Neural cell (in vitro differentiated cells): Measurements from ENCODE around the gene DAZAP1. TPM values are rescaled to one million over a fixed set of nuclear protein-coding genes. Genes with fewer than 3 reads are reported as not detected.

ENCODE experiments used
- H2AFZ ChIP-seq: fragments of 200-600, 300-800 bp; sonication (generic), shearing (Covaris generic); 2 replicates; pipeline ENCODE4 v1.6.0; 2014; ENCODE audit warnings: low read depth, mild to moderate bottlenecking, antibody characterized with exemption, low read length, moderate library complexity
- H3F3A ChIP-seq: fragments of 200-600 bp; shearing (Covaris generic); 2 replicates; pipeline ENCODE4 v1.6.1; 2016; ENCODE audit warnings: mild to moderate bottlenecking, moderate library complexity, mixed read lengths, antibody characterized with exemption, low read length; ENCODE audit not compliant: insufficient read depth, poor library complexity, severe bottlenecking
- H3K27ac ChIP-seq: fragments of 200-600, 300-800 bp; sonication (generic), shearing (Covaris generic); 2 replicates; pipeline ENCODE4 v1.5.1; 2014; ENCODE audit warnings: mild to moderate bottlenecking, low read length, moderate library complexity
- H3K27me3 ChIP-seq: fragments of 300-800, 200-600 bp; sonication (generic), shearing (Covaris generic); 2 replicates; pipeline ENCODE4 v1.6.0; 2014; ENCODE audit warnings: mild to moderate bottlenecking, low read depth, low read length, moderate library complexity; ENCODE audit not compliant: insufficient read depth
- H3K36me3 ChIP-seq: fragments of 300-800, 200-600 bp; sonication (generic), shearing (Covaris generic); 2 replicates; pipeline ENCODE4 v1.5.1; 2014; ENCODE audit warnings: mild to moderate bottlenecking, antibody characterized with exemption, low read length, moderate library complexity; ENCODE audit not compliant: insufficient read depth
- H3K4me2 ChIP-seq: fragments of 300-800, 200-600 bp; sonication (generic), shearing (Covaris generic); 2 replicates; pipeline ENCODE4 v1.6.0; 2014; ENCODE audit warnings: mild to moderate bottlenecking, low read length
- H3K4me3 ChIP-seq: fragments of 300-800, 200-600 bp; sonication (generic), shearing (Covaris generic); 2 replicates; pipeline ENCODE4 v1.5.1; 2014; ENCODE audit warnings: mild to moderate bottlenecking, low read length, moderate library complexity
- H3K79me2 ChIP-seq: fragments of 200-600 bp; shearing (Covaris generic); replicated peaks from 2 replicates; pipeline ENCODE4 v1.6.0; 2014; ENCODE audit warnings: mild to moderate bottlenecking, low read length, moderate library complexity; ENCODE audit not compliant: insufficient read depth
- H3K9ac ChIP-seq: fragments of 300-800, 200-600 bp; sonication (generic), shearing (Covaris generic); 2 replicates; pipeline ENCODE4 v1.6.1; 2016; ENCODE audit warnings: mild to moderate bottlenecking, low read length, mixed read lengths
- H3K9me2 ChIP-seq: fragments of 200-600 bp; shearing (Covaris generic); 2 replicates; pipeline ENCODE4 v1.6.1; 2016; ENCODE audit warnings: mild to moderate bottlenecking, low read length, mixed read lengths; ENCODE audit not compliant: insufficient read depth
- H3K9me3 ChIP-seq: fragments of 200-600, 300-800 bp; sonication (generic), shearing (Covaris generic); 2 replicates; pipeline ENCODE4 v1.6.1; 2016; ENCODE audit warnings: mild to moderate bottlenecking, mixed run types, low read length, moderate library complexity, mixed read lengths
- H4K20me1 ChIP-seq: fragments of 200-600 bp; shearing (Covaris generic); 2 replicates; pipeline ENCODE4 v1.6.1; 2016; ENCODE audit warnings: mild to moderate bottlenecking, mixed run types; ENCODE audit not compliant: insufficient read depth
- CTCF ChIP-seq: fragments of 450-650 bp; IDR thresholded peaks from 2 replicates; pipeline ENCODE4 v1.5.1; 2014; ENCODE audit warnings: antibody characterized with exemption, mild to moderate bottlenecking, moderate library complexity; ENCODE audit not compliant: poor library complexity, severe bottlenecking
- EP300 ChIP-seq: fragments of 450-650 bp; conservative IDR thresholded peaks from 2 replicates; pipeline ENCODE4 v1.6.1; 2014; ENCODE audit warnings: antibody characterized with exemption, mild to moderate bottlenecking, moderate library complexity; ENCODE audit not compliant: poor library complexity, severe bottlenecking
- EZH2 ChIP-seq: fragments of 200-600, 300-800 bp; shearing (Covaris generic), sonication (generic); IDR thresholded peaks from 2 replicates; pipeline ENCODE4 v1.6.1; 2014; ENCODE audit warnings: antibody characterized with exemption, low read length, borderline replicate concordance, mild to moderate bottlenecking; ENCODE audit not compliant: insufficient read depth, poor library complexity, severe bottlenecking
- MXI1 ChIP-seq: fragments of 450-650 bp; conservative IDR thresholded peaks from 2 replicates; pipeline ENCODE4 v1.6.1; 2014; ENCODE audit warnings: antibody characterized with exemption, mild to moderate bottlenecking; ENCODE audit not compliant: poor library complexity, severe bottlenecking
- POLR2AphosphoS5 ChIP-seq: IDR thresholded peaks from 2 replicates; pipeline ENCODE4 v1.6.1; 2012
- RAD21 ChIP-seq: fragments of 450-650 bp; conservative IDR thresholded peaks from 2 replicates; pipeline ENCODE4 v1.6.1; 2014; ENCODE audit warnings: antibody characterized with exemption, mild to moderate bottlenecking, moderate library complexity
- REST ChIP-seq: IDR thresholded peaks from 2 replicates; pipeline ENCODE4 v1.6.1; 2012; ENCODE audit warnings: borderline replicate concordance
- SMC3 ChIP-seq: fragments of 450-650 bp; conservative IDR thresholded peaks from 2 replicates; pipeline ENCODE4 v1.6.1; 2014; ENCODE audit warnings: antibody characterized with exemption, mild to moderate bottlenecking, moderate library complexity; ENCODE audit not compliant: poor library complexity
- TAF1 ChIP-seq: IDR thresholded peaks from 2 replicates; pipeline ENCODE4 v1.6.1; 2012; ENCODE audit warnings: low read depth
- polyA plus RNA-seq: library from polyadenylated mRNA; depleted of rRNA; stranded (reverse); fragments of >200 nt; gene quantifications from 2 replicates; pipeline ENCODE4 v1.2.3, GENCODE V29; 2014

Gene DAZAP1
- polyA plus RNA-seq, 1 donor from 2014 or later = 60.5 TPM

GRCh38 chr19:1425102-1425837 is 17.9 kb downstream of the DAZAP1 start:
- Histone ChIP-seq H3K4me2 (no peak overlapping the region), H3K4me3 (no peak overlapping the region), H3K9ac (no peak overlapping the region), H3K36me3 (no peaks in the 10 kb centered on the region), H3K9me3 (no peaks in the 10 kb centered on the region), H2AFZ (no peak overlapping the region), H3K79me2 (no peaks in the 10 kb centered on the region), H3K27me3 (no peaks in the 10 kb centered on the region), H4K20me1 (no peaks in the 10 kb centered on the region), H3K27ac (no peak overlapping the region), H3F3A (no peaks in the 10 kb centered on the region), H3K9me2 (no peaks in the 10 kb centered on the region)
- TF ChIP-seq MXI1 (no peak), REST (no peak)

- no peaks in the 10 kb centered on the region for H3K9me3 ChIP-seq
- H4K20me1 ChIP-seq = no peaks in the 10 kb centered on the region
- H2AFZ ChIP-seq = no peak overlapping the region
- TF ChIP-seq SMC3 = no peak
- TF ChIP-seq RAD21 = no peak
- no peak for TF ChIP-seq MXI1
- TF ChIP-seq REST = no peak
- TF ChIP-seq CTCF = no peak
- TF ChIP-seq EZH2 = no peak
- no peak for TF ChIP-seq POLR2AphosphoS5
- no peak for TF ChIP-seq TAF1
- TF ChIP-seq EP300 = no peak
- no peaks in the 10 kb centered on the region for H3F3A ChIP-seq
- H3K4me3 ChIP-seq = no peak overlapping the region
- no peak overlapping the region for H3K4me2 ChIP-seq
- no peaks in the 10 kb centered on the region for H3K79me2 ChIP-seq
- no peaks in the 10 kb centered on the region for H3K36me3 ChIP-seq
- no peaks in the 10 kb centered on the region for H3K9me2 ChIP-seq
- no peak overlapping the region for H3K27ac ChIP-seq
- no peak overlapping the region for H3K9ac ChIP-seq
- H3K27me3 ChIP-seq = no peaks in the 10 kb centered on the region
Measured at GRCh38 chr19:1425902-1426301, 18.5 kb downstream of the DAZAP1 start.
